H1 (cell line): ENCODE results near the gene GNGT2. TPM values are rescaled to one million over a fixed set of nuclear protein-coding genes. Genes with fewer than 3 reads are reported as not detected.
A peak's percentile ranks its signal among the peaks of the same experiment; 100 is the strongest.

Experiments
- CTCF ChIA-PET: fragments of 300-600 bp; sonication (Branson Sonifier 250); formaldehyde crosslinking; loops from one replicate; lab custom pipeline; 2021; ENCODE audit not compliant: partially characterized antibody; lab: Charles Lee
- POLR2A ChIA-PET: fragments of 300-600 bp; sonication (Branson Sonifier 250); formaldehyde crosslinking; loops from one replicate; lab custom pipeline; 2021; ENCODE audit warnings: inconsistent platforms; ENCODE audit not compliant: partially characterized antibody; lab: Charles Lee
- DNase-seq, 2 experiments: peaks; one replicate each; pipeline versions ENCODE4 v3.0.0 to v3.0.0-alpha.2; 2010 to 2022; ENCODE audit warnings: low spot score in 2 of 2, low read depth in 1 of 2, mixed read lengths in 1 of 2
- FAIRE-seq: peaks from 2 replicates; lab custom pipeline; 2011; peaks lifted over from hg19 to GRCh38; lab: Jason Lieb, UNC
- H2AFZ ChIP-seq: 2 replicates; pipeline ENCODE4 v1.8.1; 2012; ENCODE audit warnings: low read length, inconsistent platforms
- H2AK5ac ChIP-seq: 2 replicates; pipeline ENCODE4 v1.6.1; 2013; ENCODE audit warnings: low read depth, low read length
- H2BK120ac ChIP-seq: replicated peaks from 2 replicates; pipeline ENCODE3; 2013; ENCODE audit warnings: low read depth, low read length, inconsistent platforms
- H2BK12ac ChIP-seq: 2 replicates; pipeline ENCODE4 v1.6.1; 2013; ENCODE audit warnings: low read depth, low read length
- H2BK15ac ChIP-seq: 2 replicates; pipeline ENCODE4 v1.6.1; 2013; ENCODE audit warnings: low read length
- H2BK20ac ChIP-seq: 2 replicates; pipeline ENCODE4 v1.6.1; 2013; ENCODE audit warnings: low read length
- H2BK5ac ChIP-seq: 2 replicates; pipeline ENCODE4 v1.6.1; 2013; ENCODE audit warnings: low read depth, low read length
- H3K14ac ChIP-seq: 2 replicates; pipeline ENCODE4 v1.6.1; 2013; ENCODE audit warnings: inconsistent platforms; ENCODE audit not compliant: insufficient read length
- H3K18ac ChIP-seq: 2 replicates; pipeline ENCODE4 v1.6.1; 2013; ENCODE audit warnings: low read length; ENCODE audit errors: extremely low read depth
- H3K23ac ChIP-seq: 2 replicates; pipeline ENCODE4 v1.6.1; 2013; ENCODE audit warnings: inconsistent platforms; ENCODE audit not compliant: insufficient read length
- H3K23me2 ChIP-seq: 2 replicates; pipeline ENCODE4 v1.6.1; 2013; ENCODE audit warnings: low read depth, low read length
- H3K27ac ChIP-seq: 2 replicates; pipeline ENCODE4 v1.6.1; 2011; ENCODE audit warnings: low read depth, low read length, inconsistent platforms
- H3K27me3 ChIP-seq, 4 experiments: replicated peaks in 1 of 4; 1 replicate in 1 of 4; 2 replicates in 3 of 4; pipeline versions ENCODE4 v1.6.1 to v1.8.1; 2011 to 2013; ENCODE audit warnings: low read length in 3 of 4, mild to moderate bottlenecking in 3 of 4, inconsistent platforms in 2 of 4, mixed read lengths in 2 of 4, moderate library complexity in 1 of 4; ENCODE audit not compliant: control insufficient read depth in 3 of 4, insufficient read depth in 3 of 4; ENCODE audit errors: extremely low read depth in 1 of 4
- H3K36me3 ChIP-seq, 4 experiments: 2 replicates each; pipeline versions ENCODE4 v1.6.1 to v1.8.1; 2011 to 2013; ENCODE audit warnings: mild to moderate bottlenecking in 4 of 4, low read length in 3 of 4, moderate library complexity in 2 of 4, control low read depth in 1 of 4, inconsistent platforms in 1 of 4; ENCODE audit not compliant: insufficient read depth in 4 of 4, control insufficient read depth in 2 of 4
- H3K4ac ChIP-seq: replicated peaks from 2 replicates; pipeline ENCODE3; 2013; ENCODE audit warnings: low read length, low read depth, mixed read lengths, inconsistent platforms; ENCODE audit not compliant: insufficient read length
- H3K4me1 ChIP-seq, 4 experiments: replicated peaks in 1 of 4; 1 replicate in 1 of 4; 2 replicates in 3 of 4; pipeline versions ENCODE4 v1.6.1 to v1.8.1; 2011 to 2013; ENCODE audit warnings: low read length in 3 of 4, inconsistent platforms in 2 of 4, mixed read lengths in 1 of 4; ENCODE audit not compliant: insufficient read depth in 4 of 4, control insufficient read depth in 3 of 4
- H3K4me2 ChIP-seq, 2 experiments: 2 replicates each; pipeline versions ENCODE4 v1.6.1 to v1.8.1; 2011 to 2013; ENCODE audit warnings: low read depth in 2 of 2, low read length in 2 of 2, control low read depth in 1 of 2, inconsistent platforms in 1 of 2, mild to moderate bottlenecking in 1 of 2; ENCODE audit not compliant: insufficient read depth in 1 of 2
- H3K4me3 ChIP-seq, 4 experiments: fragments of 200-600, 300-600 bp in 1 of 4; sonication (generic), shearing (Covaris generic), sonication (Bioruptor Twin) in 1 of 4; 2 replicates each; pipeline versions ENCODE4 v1.5.1 to v1.8.1; 2011 to 2016; ENCODE audit warnings: low read length in 4 of 4, low read depth in 3 of 4, control low read depth in 2 of 4, inconsistent platforms in 2 of 4, mild to moderate bottlenecking in 2 of 4, mixed read lengths in 1 of 4, moderate library complexity in 1 of 4; ENCODE audit not compliant: insufficient read depth in 2 of 4; ENCODE audit errors: extremely low read depth in 1 of 4
- H3K56ac ChIP-seq: replicated peaks from 2 replicates; pipeline ENCODE3; 2013; ENCODE audit warnings: low read depth, mild to moderate bottlenecking, mixed read lengths, low read length, inconsistent platforms; ENCODE audit not compliant: insufficient read length
- H3K79me1 ChIP-seq: 2 replicates; pipeline ENCODE4 v1.6.1; 2013; ENCODE audit warnings: low read depth, low read length, control low read depth
- H3K79me2 ChIP-seq, 2 experiments: 2 replicates each; pipeline versions ENCODE4 v1.6.1 to v1.8.1; 2012 to 2013; ENCODE audit warnings: low read length in 2 of 2, mild to moderate bottlenecking in 2 of 2, inconsistent platforms in 1 of 2; ENCODE audit not compliant: insufficient read depth in 2 of 2, control insufficient read depth in 1 of 2
- H3K9ac ChIP-seq, 4 experiments: replicated peaks in 1 of 4; 1 replicate in 1 of 4; 2 replicates in 3 of 4; pipeline versions ENCODE4 v1.6.1 to v1.8.1; 2011 to 2013; ENCODE audit warnings: low read depth in 3 of 4, low read length in 3 of 4, control low read depth in 2 of 4, mild to moderate bottlenecking in 2 of 4, moderate library complexity in 2 of 4, inconsistent platforms in 1 of 4; ENCODE audit errors: extremely low read depth in 1 of 4
- H3K9me3 ChIP-seq, 2 experiments: 2 replicates each; pipeline versions ENCODE4 v1.6.1 to v1.8.1; 2012 to 2013; ENCODE audit warnings: mild to moderate bottlenecking in 2 of 2, moderate library complexity in 2 of 2, control low read depth in 1 of 2, inconsistent platforms in 1 of 2, low read depth in 1 of 2, low read length in 1 of 2, mixed read lengths in 1 of 2; ENCODE audit not compliant: insufficient read depth in 2 of 2
- H4K20me1 ChIP-seq, 2 experiments: replicated peaks in 1 of 2; 2 replicates each; pipeline versions ENCODE3 to v1.8.1; 2011 to 2013; ENCODE audit warnings: inconsistent platforms in 2 of 2, low read length in 2 of 2, mild to moderate bottlenecking in 1 of 2; ENCODE audit not compliant: insufficient read depth in 2 of 2, control insufficient read depth in 1 of 2
- H4K5ac ChIP-seq: 2 replicates; pipeline ENCODE4 v1.6.1; 2013; ENCODE audit warnings: low read length, low read depth, mixed read lengths, inconsistent platforms; ENCODE audit not compliant: insufficient read length
- H4K8ac ChIP-seq: 2 replicates; pipeline ENCODE4 v1.8.0; 2013; ENCODE audit warnings: mild to moderate bottlenecking, moderate library complexity, low read length, inconsistent platforms; ENCODE audit not compliant: insufficient read depth; ENCODE audit errors: extremely low read depth
- H4K91ac ChIP-seq: replicated peaks from 2 replicates; pipeline ENCODE3; 2013; ENCODE audit warnings: low read length, mixed read lengths, inconsistent platforms; ENCODE audit not compliant: insufficient read length
- CTBP2 ChIP-seq: IDR thresholded peaks from 2 replicates; pipeline ENCODE4 v1.7.0; 2011; ENCODE audit warnings: borderline replicate concordance, mild to moderate bottlenecking, moderate library complexity, mixed read lengths, low read length; ENCODE audit not compliant: insufficient read depth, insufficient read length
- RAD21 ChIP-seq, 2 experiments: IDR thresholded peaks in 1 of 2; conservative IDR thresholded peaks in 1 of 2; 2 replicates each; pipeline ENCODE4 v1.6.1; 2011; ENCODE audit warnings: low read depth in 2 of 2, low read length in 2 of 2, improper control_type of control experiment in 1 of 2, inconsistent platforms in 1 of 2, mild to moderate bottlenecking in 1 of 2, moderate library complexity in 1 of 2
- WGBS, 2 experiments: shearing (Covaris generic) in 1 of 2; methylation state at CpG; one replicate each; pipeline versions ENCODE4 v1.1.6 to v1.1.7; 2013 to 2015; ENCODE audit warnings: low lambda C conversion rate in 2 of 2, mixed read lengths in 2 of 2, inconsistent platforms in 1 of 2, low coverage in 1 of 2, missing lambda C conversion rate in 1 of 2; ENCODE audit not compliant: insufficient replicate concordance in 2 of 2, insufficient coverage in 1 of 2, insufficient read length in 1 of 2; ENCODE audit errors: extremely low coverage in 1 of 2, missing lambda C conversion rate in 1 of 2; 5-methylcytosine and 5-hydroxymethylcytosine counted together
- polyA plus RNA-seq, 7 experiments: library from polyadenylated mRNA; depleted of rRNA in 3 of 7; stranded (reverse) in 5 of 7; unstranded in 2 of 7; fragments of >200 nt in 5 of 7; fragments of 200-250 nt in 2 of 7; gene quantifications; 1 replicate in 5 of 7; 2 replicates in 1 of 7; 4 replicates in 1 of 7; pipeline versions ENCODE4 v1.2.1 to v1.2.3, GENCODE V29; 2011 to 2013; ENCODE audit warnings: missing spikeins in 2 of 7, mixed read lengths in 2 of 7
- total RNA-seq: library from RNA; stranded (reverse); fragmentation: NEBNext Ultra II Directional; extraction: Animal tissue kit (Norgen Biotek cat#: 25700); gene quantifications from 2 replicates; pipeline ENCODE4 v1.2.1, GENCODE V29; 2021
- TF ChIP-seq, protein P1 (sequence below), 3 experiments: IDR thresholded peaks; 1 replicate in 2 of 3; 2 replicates in 1 of 3; pipeline versions ENCODE4 v1.5.1 to v1.6.1; 2011; ENCODE audit warnings: low read length in 3 of 3, mild to moderate bottlenecking in 3 of 3, inconsistent platforms in 2 of 3, low read depth in 1 of 3, moderate library complexity in 1 of 3; ENCODE audit not compliant: insufficient read depth in 1 of 3; ENCODE audit errors: control extremely low read depth in 1 of 3
- TF ChIP-seq, protein P2 (sequence below): IDR thresholded peaks from 2 replicates; pipeline ENCODE4 v1.6.1; 2012; ENCODE audit warnings: inconsistent platforms

Gene GNGT2
- total and polyA plus RNA-seq, 2 of the 8 experiments (the other 6 are each of a cell fraction or from before 2014, with no cell fraction given) = 1.3 to 1.4 TPM

DNA sequence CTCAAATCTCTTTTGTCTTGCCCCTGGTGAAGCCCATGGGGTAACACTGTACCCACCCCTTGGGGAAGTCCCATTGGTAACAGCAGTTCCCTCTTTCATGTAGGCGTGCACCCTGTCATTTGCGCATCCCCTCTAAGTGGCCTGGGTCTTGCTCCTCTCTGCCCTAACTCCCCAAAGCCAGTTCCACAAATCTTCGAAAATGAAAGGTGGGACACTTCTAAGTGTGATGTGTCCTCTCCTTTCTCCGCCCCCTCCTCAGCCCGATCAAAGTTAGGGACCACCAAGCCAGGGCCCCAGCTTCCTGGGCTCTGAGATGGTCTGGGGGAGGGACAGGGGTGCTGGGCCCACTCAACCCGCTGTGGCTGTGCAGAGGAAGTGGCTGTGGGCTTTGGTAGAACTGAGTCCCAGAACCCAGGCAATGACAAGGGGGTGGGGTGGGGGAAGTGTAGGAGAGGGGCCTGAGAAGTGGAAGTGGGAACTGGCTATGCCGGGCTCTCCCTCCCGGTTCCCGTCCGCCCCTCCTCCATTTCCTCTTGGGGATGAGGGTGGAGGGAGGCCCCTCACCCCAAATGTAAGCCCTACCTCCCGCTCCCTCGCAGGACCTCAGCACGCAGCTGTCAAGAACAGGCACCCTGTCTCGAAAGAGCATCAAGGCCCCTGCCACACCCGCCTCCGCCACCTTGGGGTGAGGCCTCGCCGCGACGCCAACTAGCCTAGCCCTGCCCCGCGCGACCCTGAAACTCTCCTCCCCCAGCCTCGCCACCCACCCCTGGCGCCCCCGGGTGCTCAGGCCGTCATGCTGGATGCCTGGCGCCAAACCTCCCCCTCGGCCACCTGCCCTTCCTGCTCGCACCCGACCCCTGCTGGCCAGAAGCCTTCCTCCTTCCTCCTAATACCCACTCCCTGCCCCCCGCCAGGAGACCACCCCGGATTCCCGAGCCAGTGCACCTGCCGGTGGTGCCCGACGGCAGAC is 8.9 kb upstream of the GNGT2 start:
- H3K9ac ChIP-seq = no peak overlapping the region
- H2AK5ac ChIP-seq = no peak overlapping the region
- peaks cover 0 to 3% of the 10 kb centered on the region in 2 experiments for H4K20me1 ChIP-seq
- no peak overlapping the region for H3K4ac ChIP-seq
- H2BK120ac ChIP-seq = no peak overlapping the region
- H2BK5ac ChIP-seq = no peak overlapping the region
- no peak overlapping the region for H3K4me2 ChIP-seq
- FAIRE-seq (no peak), DNase-seq (peak in 1 of 2 experiments; percentile 68)
- H3K23me2 ChIP-seq = peaks cover 8% of the 10 kb centered on the region; the same call in 1 of the 2 replicates
- H3K36me3 ChIP-seq = no peaks in the 10 kb centered on the region
- no peak overlapping the region for H3K14ac ChIP-seq
- peak overlapping the region; percentile 31; the same call in 1 of the 2 replicates for H2BK15ac ChIP-seq
- H3K4me1 ChIP-seq = peaks cover 0 to 9% (median 2%) of the 10 kb centered on the region in 4 experiments; a peak in 5 of 7 replicates
- no peak overlapping the region for H3K23ac ChIP-seq
- no peak overlapping the region; the same call in 1 of the 2 replicates for H3K18ac ChIP-seq
- TF ChIP-seq CTBP2 = no peak
- peak in 1 of 2 experiments; percentile 40; a peak in 2 of 4 replicates for TF ChIP-seq RAD21 (IDR thresholded peaks at IDR 0.05 in 1 of 2, conservative IDR thresholded peaks at IDR 0.05 in 1 of 2; ENCODE audit: low read depth in 2 of 2, low read length in 2 of 2)
- TF ChIP-seq, protein P1, sequence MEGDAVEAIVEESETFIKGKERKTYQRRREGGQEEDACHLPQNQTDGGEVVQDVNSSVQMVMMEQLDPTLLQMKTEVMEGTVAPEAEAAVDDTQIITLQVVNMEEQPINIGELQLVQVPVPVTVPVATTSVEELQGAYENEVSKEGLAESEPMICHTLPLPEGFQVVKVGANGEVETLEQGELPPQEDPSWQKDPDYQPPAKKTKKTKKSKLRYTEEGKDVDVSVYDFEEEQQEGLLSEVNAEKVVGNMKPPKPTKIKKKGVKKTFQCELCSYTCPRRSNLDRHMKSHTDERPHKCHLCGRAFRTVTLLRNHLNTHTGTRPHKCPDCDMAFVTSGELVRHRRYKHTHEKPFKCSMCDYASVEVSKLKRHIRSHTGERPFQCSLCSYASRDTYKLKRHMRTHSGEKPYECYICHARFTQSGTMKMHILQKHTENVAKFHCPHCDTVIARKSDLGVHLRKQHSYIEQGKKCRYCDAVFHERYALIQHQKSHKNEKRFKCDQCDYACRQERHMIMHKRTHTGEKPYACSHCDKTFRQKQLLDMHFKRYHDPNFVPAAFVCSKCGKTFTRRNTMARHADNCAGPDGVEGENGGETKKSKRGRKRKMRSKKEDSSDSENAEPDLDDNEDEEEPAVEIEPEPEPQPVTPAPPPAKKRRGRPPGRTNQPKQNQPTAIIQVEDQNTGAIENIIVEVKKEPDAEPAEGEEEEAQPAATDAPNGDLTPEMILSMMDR (IDR thresholded peaks at IDR 0.05; ENCODE audit: control extremely low read depth in 1 of 3, insufficient read depth in 1 of 3, low read depth in 1 of 3, low read length in 3 of 3) = peak; percentile 36 to 68 (median 49); a peak in 3 of 4 replicates
- TF ChIP-seq, protein P2, sequence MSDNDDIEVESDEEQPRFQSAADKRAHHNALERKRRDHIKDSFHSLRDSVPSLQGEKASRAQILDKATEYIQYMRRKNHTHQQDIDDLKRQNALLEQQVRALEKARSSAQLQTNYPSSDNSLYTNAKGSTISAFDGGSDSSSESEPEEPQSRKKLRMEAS = peak; percentile 77
- peak overlapping the region; percentile 11 for H4K8ac ChIP-seq
- peaks cover 3 to 24% (median 17%) of the 10 kb centered on the region in 4 experiments for H3K27me3 ChIP-seq
- H2BK20ac ChIP-seq = no peak overlapping the region
- no peak overlapping the region for H4K91ac ChIP-seq
- H3K79me1 ChIP-seq = no peaks in the 10 kb centered on the region
- no peaks in the 10 kb centered on the region for H3K9me3 ChIP-seq
- no peak overlapping the region for H3K56ac ChIP-seq
- POLR2A ChIA-PET = interaction anchor here (1.6 kb wide), 1 partner anchor 11 kb away, joined by 6 read pairs; the partner anchor contains the start of gene PHOSPHO1
- WGBS, 2 experiments = 86% methylated on average over 15 of the region's 37 CpGs; no CpG with 5 or more reads in 1 of the 2 experiments
- no peak overlapping the region for H2BK12ac ChIP-seq
- H3K27ac ChIP-seq = no peak overlapping the region
- H2AFZ ChIP-seq = no peak overlapping the region
- CTCF ChIA-PET = interaction anchor here (0.6 to 2.3 kb wide), 5 partner anchors 8 to 35 kb away, joined by 3 to 10 read pairs (median 3); no protein-coding TSS in a partner anchor
- no peak overlapping the region for H3K4me3 ChIP-seq
- H3K79me2 ChIP-seq = no peaks in the 10 kb centered on the region
- H4K5ac ChIP-seq = no peak overlapping the region
